IMR-90 (cell line): ENCODE measurements around the gene DNAJC6. TPM values are rescaled to one million over a fixed set of nuclear protein-coding genes. Genes with fewer than 3 reads are reported as not detected.

Experiments
- ATAC-seq: fragments of 200-7000 bp; cut with Tn5 transposase; 2 replicates; pipeline ENCODE4 v1.9.1; 2020; ENCODE audit warnings: low read depth, mild to moderate bottlenecking, moderate library complexity
- BruUV-seq: library from RNA; stranded (reverse); fragments of 400-500 nt; replicated peaks from 2 replicates; lab custom pipeline; 2021; lab: Mats Ljungman, UMichigan
- CTCF ChIA-PET: fragments of 300-600 bp; formaldehyde crosslinking; extraction: SDS; loops from one replicate; lab custom pipeline; 2021; ENCODE audit warnings: antibody characterized with exemption; lab: Yijun Ruan, JAX
- POLR2A ChIA-PET: fragments of 300-600 bp; sonication (Branson Sonifier 250); formaldehyde crosslinking; loops from one replicate; lab custom pipeline; 2022; ENCODE audit warnings: antibody characterized with exemption; ENCODE audit not compliant: unreplicated experiment; lab: Charles Lee
- DNase-seq: peaks from one replicate; pipeline ENCODE4 v3.0.0; 2013
- H2AFZ ChIP-seq: replicated peaks from 2 replicates; pipeline ENCODE3; 2013; ENCODE audit warnings: low read length, mild to moderate bottlenecking; ENCODE audit not compliant: poor library complexity
- H2AK5ac ChIP-seq: 2 replicates; pipeline ENCODE4 v1.6.1; 2013; ENCODE audit warnings: low read depth, low read length, inconsistent platforms
- H2AK9ac ChIP-seq: replicated peaks from 2 replicates; pipeline ENCODE3; 2013; ENCODE audit warnings: mild to moderate bottlenecking, low read depth, low read length, moderate library complexity; ENCODE audit not compliant: poor library complexity
- H2BK120ac ChIP-seq: 2 replicates; pipeline ENCODE4 v1.6.1; 2013; ENCODE audit warnings: low read depth, low read length, inconsistent platforms
- H2BK15ac ChIP-seq: 3 replicates; pipeline ENCODE4 v1.6.1; 2013; ENCODE audit warnings: low read depth, low read length, inconsistent platforms
- H2BK20ac ChIP-seq: 2 replicates; pipeline ENCODE4 v1.6.1; 2013; ENCODE audit warnings: low read depth, mild to moderate bottlenecking, inconsistent platforms, low read length, moderate library complexity
- H2BK5ac ChIP-seq: 2 replicates; pipeline ENCODE4 v1.6.1; 2013; ENCODE audit warnings: mild to moderate bottlenecking, low read depth, low read length, inconsistent platforms; ENCODE audit not compliant: poor library complexity, severe bottlenecking
- H3K14ac ChIP-seq: replicated peaks from 2 replicates; pipeline ENCODE4 v1.6.1; 2013; ENCODE audit warnings: low read depth, low read length, inconsistent platforms
- H3K18ac ChIP-seq: 2 replicates; pipeline ENCODE4 v1.6.1; 2013; ENCODE audit warnings: low read depth, low read length, control low read depth
- H3K23ac ChIP-seq: 2 replicates; pipeline ENCODE4 v1.6.1; 2013; ENCODE audit warnings: low read depth, low read length, inconsistent platforms
- H3K27ac ChIP-seq: 2 replicates; pipeline ENCODE4 v1.5.1; 2013; ENCODE audit warnings: mild to moderate bottlenecking, control low read depth, low read length; ENCODE audit not compliant: insufficient read depth
- H3K27me3 ChIP-seq: 2 replicates; pipeline ENCODE4 v1.6.1; 2013; ENCODE audit warnings: low read length; ENCODE audit not compliant: control insufficient read depth, insufficient read depth
- H3K36me3 ChIP-seq: 2 replicates; pipeline ENCODE4 v1.6.1; 2013; ENCODE audit warnings: low read length, mixed read lengths; ENCODE audit not compliant: control insufficient read depth, insufficient read depth
- H3K4ac ChIP-seq: 2 replicates; pipeline ENCODE4 v1.6.1; 2013; ENCODE audit warnings: low read depth, low read length, inconsistent platforms
- H3K4me1 ChIP-seq: 2 replicates; pipeline ENCODE4 v1.6.1; 2013; ENCODE audit warnings: low read length, mixed read lengths; ENCODE audit not compliant: control insufficient read depth, insufficient read depth
- H3K4me2 ChIP-seq: 2 replicates; pipeline ENCODE4 v1.6.1; 2013; ENCODE audit warnings: low read depth, mild to moderate bottlenecking, control low read depth, low read length, moderate library complexity
- H3K4me3 ChIP-seq: 2 replicates; pipeline ENCODE4 v1.5.1; 2013; ENCODE audit warnings: low read depth, mild to moderate bottlenecking, control low read depth, low read length, moderate library complexity; ENCODE audit not compliant: insufficient read depth
- H3K56ac ChIP-seq: 2 replicates; pipeline ENCODE4 v1.6.1; 2013; ENCODE audit warnings: low read length, inconsistent platforms; ENCODE audit not compliant: insufficient read depth; ENCODE audit errors: extremely low read depth
- H3K79me1 ChIP-seq, 2 experiments: 2 replicates each; pipeline ENCODE4 v1.6.1; 2013; ENCODE audit warnings: low read length in 2 of 2, inconsistent platforms in 1 of 2, low read depth in 1 of 2
- H3K9ac ChIP-seq: 2 replicates; pipeline ENCODE4 v1.6.1; 2013; ENCODE audit warnings: low read depth, low read length, control low read depth
- H3K9me1 ChIP-seq: 2 replicates; pipeline ENCODE4 v1.6.1; 2013; ENCODE audit warnings: low read length, inconsistent platforms; ENCODE audit not compliant: insufficient read depth
- H3K9me3 ChIP-seq: 2 replicates; pipeline ENCODE4 v1.6.1; 2013; ENCODE audit warnings: low read length; ENCODE audit not compliant: control insufficient read depth, insufficient read depth
- H4K20me1 ChIP-seq: 2 replicates; pipeline ENCODE4 v1.6.1; 2013; ENCODE audit warnings: low read length, inconsistent platforms; ENCODE audit not compliant: insufficient read depth
- H4K5ac ChIP-seq: 2 replicates; pipeline ENCODE4 v1.6.1; 2013; ENCODE audit warnings: mild to moderate bottlenecking, low read depth, low read length, control low read depth
- H4K8ac ChIP-seq, 2 experiments: 2 replicates each; pipeline ENCODE4 v1.6.1; 2013; ENCODE audit warnings: low read depth in 2 of 2, low read length in 2 of 2, control low read depth in 1 of 2, inconsistent platforms in 1 of 2
- H4K91ac ChIP-seq: 2 replicates; pipeline ENCODE4 v1.6.1; 2013; ENCODE audit warnings: low read depth, low read length, inconsistent platforms; ENCODE audit not compliant: insufficient read depth
- BHLHE40 ChIP-seq: fragments of 150-350 bp; IDR thresholded peaks from 2 replicates; pipeline ENCODE4 v1.6.1; 2016; ENCODE audit warnings: mild to moderate bottlenecking, low read depth, low read length
- MAFK ChIP-seq: IDR thresholded peaks from 2 replicates; pipeline ENCODE4 v1.6.1; 2012; ENCODE audit warnings: low read depth, low read length, improper control_type of control experiment
- MAZ ChIP-seq: IDR thresholded peaks from 2 replicates; pipeline ENCODE4 v1.6.1; 2012; ENCODE audit warnings: low read depth, mild to moderate bottlenecking, low read length, improper control_type of control experiment, moderate library complexity, borderline replicate concordance
- MXI1 ChIP-seq: IDR thresholded peaks from 2 replicates; pipeline ENCODE4 v1.6.1; 2012; ENCODE audit warnings: low read depth, mild to moderate bottlenecking, low read length, moderate library complexity, borderline replicate concordance
- NFE2L2 ChIP-seq: fragments of 150-350 bp; IDR thresholded peaks from 2 replicates; pipeline ENCODE4 v1.6.1; 2016; ENCODE audit warnings: low read depth, mild to moderate bottlenecking, low read length
- POLR2A ChIP-seq: IDR thresholded peaks from 2 replicates; pipeline ENCODE4 v1.6.1; 2012; ENCODE audit warnings: mild to moderate bottlenecking, low read depth, low read length
- WGBS, 2 experiments: methylation state at CpG; one replicate each; pipeline versions ENCODE4 v1.1.5 to v1.1.7; 2013; ENCODE audit warnings: missing lambda C conversion rate in 2 of 2; ENCODE audit not compliant: insufficient read length in 1 of 2; ENCODE audit errors: extremely low coverage in 2 of 2; 5-methylcytosine and 5-hydroxymethylcytosine counted together
- dilution Hi-C: fragments of 300-500 bp; cut with HindIII; formaldehyde crosslinking; loops from one replicate; pipeline ENCODE4 v1.14.3; 2018; ENCODE audit warnings: low sequenced_read_pairs; ENCODE audit not compliant: unreplicated experiment
- in situ Hi-C: fragments of 300-500 bp; cut with MboI; formaldehyde crosslinking; loops from 3 replicates; pipeline ENCODE4 v1.14.3; 2019; ENCODE audit warnings: low sequenced_read_pairs, inconsistent platforms, mixed read lengths
- intact Hi-C: fragments of 100-400 bp; cut with micrococcal nuclease; formaldehyde crosslinking; loops from 2 replicates; pipeline ENCODE4 v1.10.0; 2022
- polyA plus RNA-seq, 3 experiments: library from polyadenylated mRNA; depleted of rRNA; stranded (reverse); fragments of >200 nt; gene quantifications; 2 replicates each; pipeline ENCODE4 v1.2.3, GENCODE V29; 2012; ENCODE audit warnings: low replicate concordance in 1 of 3
- total RNA-seq: library from RNA; depleted of rRNA; stranded (reverse); fragments of >200 nt; gene quantifications from 2 replicates; pipeline ENCODE4 v1.2.3, GENCODE V29; 2012
- TF ChIP-seq, protein P1 (sequence below): fragments of 150-350 bp; IDR thresholded peaks from 2 replicates; pipeline ENCODE4 v1.6.1; 2016; ENCODE audit warnings: low read depth, mild to moderate bottlenecking, low read length, moderate library complexity, borderline replicate concordance
- TF ChIP-seq, protein P2 (sequence below): fragments of 150-350 bp; IDR thresholded peaks from 2 replicates; pipeline ENCODE4 v1.6.1; 2017; ENCODE audit warnings: mild to moderate bottlenecking, antibody characterized with exemption, low read length, low read depth

The DNAJC6 gene
- total and polyA plus RNA-seq, 2 of the 4 experiments (the other 2 are of a cell fraction), result 0.05 to 0.18 TPM

DNA sequence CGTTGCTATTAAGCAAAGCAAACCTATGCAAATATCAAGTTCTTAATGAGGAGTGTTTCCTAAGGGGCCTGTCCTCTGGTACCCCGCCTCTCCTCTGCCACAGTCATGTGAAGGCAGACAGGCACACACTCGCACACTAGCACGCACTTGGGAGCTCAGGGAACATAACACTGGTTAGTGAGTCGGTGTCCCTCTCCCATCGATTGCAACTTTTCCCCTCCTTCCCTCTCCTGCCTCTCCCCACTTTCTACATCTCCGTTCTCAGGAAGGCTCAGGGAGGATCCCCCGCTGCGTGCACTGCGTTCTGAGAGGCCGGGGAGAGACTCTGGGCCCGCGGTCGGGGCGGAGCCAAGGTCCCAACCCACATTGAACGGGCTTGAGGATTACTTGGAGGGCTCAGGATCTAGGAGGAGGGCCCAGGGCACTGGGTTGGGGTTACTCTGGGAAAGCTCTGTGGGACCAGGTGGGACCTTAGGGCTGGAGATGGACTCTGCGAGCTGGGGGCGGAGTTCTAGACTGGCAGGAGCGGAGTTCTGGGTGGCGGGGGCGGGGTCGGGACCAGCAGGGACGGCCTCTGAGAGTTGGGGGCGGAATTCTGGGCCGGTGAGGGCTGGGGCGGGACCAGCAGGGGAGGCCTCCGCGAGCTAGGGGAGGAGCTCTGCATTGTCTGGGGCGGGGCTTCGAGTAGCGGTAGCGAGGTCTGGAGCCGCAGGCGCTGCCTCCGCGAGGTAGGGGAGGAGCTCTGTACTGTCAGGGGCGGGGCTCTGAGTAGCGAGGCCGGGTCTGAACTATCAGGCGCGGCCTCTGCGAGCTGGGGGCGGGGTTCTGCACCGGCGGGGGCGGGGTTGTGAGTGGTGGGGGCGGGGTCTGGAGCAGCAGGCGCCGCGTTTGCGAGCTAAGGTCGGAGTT lies 110.6 kb downstream of the DNAJC6 start:
- 0 out of 2 replicates have a peak overlapping the region, but pooled peaks have one; percentile 37 for H2BK20ac ChIP-seq
- intact Hi-C loops (loop anchor here (5.0 kb wide), 2 partner anchors 168 to 527 kb away; no protein-coding TSS in a partner anchor), dilution Hi-C loops (no loop called here), in situ Hi-C loops (loop anchor here (10.0 kb wide), 3 partner anchors 355 to 1025 kb away; no protein-coding TSS in a partner anchor)
- peak overlapping the region; percentile 88 for H3K4me2 ChIP-seq
- H3K23ac ChIP-seq, result peak overlapping the region; percentile 67; the same call in 1 of the 2 replicates
- no peaks in the 10 kb centered on the region; the same call in 1 of the 2 replicates for H4K20me1 ChIP-seq
- CTCF ChIA-PET, result interaction anchor here (0.6 to 0.9 kb wide), 2 partner anchors 11 to 71 kb away, joined by 3 read pairs; no protein-coding TSS in a partner anchor
- H2AFZ ChIP-seq, result peak overlapping the region; percentile 96
- H3K9me1 ChIP-seq, result peaks cover 12% of the 10 kb centered on the region; the same call in 1 of the 2 replicates
- WGBS, 2 experiments, result no CpG with 5 or more reads among the region's 52 CpGs
- peak overlapping the region; percentile 75 for H3K9ac ChIP-seq
- H2BK5ac ChIP-seq, result peak overlapping the region; percentile 63
- no TSS peak for BruUV-seq
- H3K27me3 ChIP-seq, result no peaks in the 10 kb centered on the region
- H2BK15ac ChIP-seq, result peak overlapping the region; percentile 99; the same call in 2 of the 3 replicates
- H3K4me3 ChIP-seq, result peak overlapping the region; percentile 67
- peak overlapping the region; percentile 83 for H3K4ac ChIP-seq
- peak overlapping the region; percentile 66 for H2AK9ac ChIP-seq
- POLR2A ChIA-PET, result interaction anchor here (0.5 kb wide), 2 partner anchors 11 to 208 kb away, joined by 3 read pairs; no protein-coding TSS in a partner anchor
- H2BK120ac ChIP-seq, result peak overlapping the region; percentile 77
- no peak for TF ChIP-seq MAFK
- no peak for TF ChIP-seq BHLHE40
- TF ChIP-seq NFE2L2, result no peak
- TF ChIP-seq, protein P1, sequence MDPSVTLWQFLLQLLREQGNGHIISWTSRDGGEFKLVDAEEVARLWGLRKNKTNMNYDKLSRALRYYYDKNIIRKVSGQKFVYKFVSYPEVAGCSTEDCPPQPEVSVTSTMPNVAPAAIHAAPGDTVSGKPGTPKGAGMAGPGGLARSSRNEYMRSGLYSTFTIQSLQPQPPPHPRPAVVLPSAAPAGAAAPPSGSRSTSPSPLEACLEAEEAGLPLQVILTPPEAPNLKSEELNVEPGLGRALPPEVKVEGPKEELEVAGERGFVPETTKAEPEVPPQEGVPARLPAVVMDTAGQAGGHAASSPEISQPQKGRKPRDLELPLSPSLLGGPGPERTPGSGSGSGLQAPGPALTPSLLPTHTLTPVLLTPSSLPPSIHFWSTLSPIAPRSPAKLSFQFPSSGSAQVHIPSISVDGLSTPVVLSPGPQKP, result no peak
- no peak for TF ChIP-seq POLR2A
- TF ChIP-seq, protein P2, sequence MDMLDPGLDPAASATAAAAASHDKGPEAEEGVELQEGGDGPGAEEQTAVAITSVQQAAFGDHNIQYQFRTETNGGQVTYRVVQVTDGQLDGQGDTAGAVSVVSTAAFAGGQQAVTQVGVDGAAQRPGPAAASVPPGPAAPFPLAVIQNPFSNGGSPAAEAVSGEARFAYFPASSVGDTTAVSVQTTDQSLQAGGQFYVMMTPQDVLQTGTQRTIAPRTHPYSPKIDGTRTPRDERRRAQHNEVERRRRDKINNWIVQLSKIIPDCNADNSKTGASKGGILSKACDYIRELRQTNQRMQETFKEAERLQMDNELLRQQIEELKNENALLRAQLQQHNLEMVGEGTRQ, result no peak
- no peak for TF ChIP-seq MXI1
- TF ChIP-seq MAZ, result peak; percentile 60; the same call in 1 of the 2 replicates
- ATAC-seq, result peak; percentile 95
- H3K27ac ChIP-seq, result peak overlapping the region; percentile 78
- peak overlapping the region; percentile 95 to 98 for H4K8ac ChIP-seq
- H2AK5ac ChIP-seq, result peak overlapping the region; percentile 45; the same call in 1 of the 2 replicates
- peaks cover 12 to 21% of the 10 kb centered on the region in 2 experiments for H3K79me1 ChIP-seq
- peaks cover 12% of the 10 kb centered on the region for H3K4me1 ChIP-seq
- peak overlapping the region; percentile 36 for H4K5ac ChIP-seq
- peak overlapping the region; percentile 73 for H3K14ac ChIP-seq
- no peaks in the 10 kb centered on the region for H3K36me3 ChIP-seq
- H3K18ac ChIP-seq, result peak overlapping the region; percentile 38
- peak overlapping the region; percentile 83 for H4K91ac ChIP-seq
- peak; percentile 97 for DNase-seq
- no peaks in the 10 kb centered on the region for H3K9me3 ChIP-seq
- H3K56ac ChIP-seq, result peak overlapping the region; percentile 68
